Endothelial cell of umbilical vein (primary cell): ENCODE results near the gene DOCK1.

Source experiments
- EZH2 ChIP-seq: IDR thresholded peaks from 2 replicates; pipeline ENCODE4 v1.6.1; 2012; ENCODE audit warnings: borderline replicate concordance, low read depth, mild to moderate bottlenecking, moderate library complexity, low read length, inconsistent platforms; ENCODE audit not compliant: severe bottlenecking
- POLR2AphosphoS5 ChIP-seq: IDR thresholded peaks from 2 replicates; pipeline ENCODE4 v1.6.1; 2012; ENCODE audit warnings: low read depth, mild to moderate bottlenecking, control low read depth, low read length, moderate library complexity; ENCODE audit not compliant: insufficient read depth

DNA sequence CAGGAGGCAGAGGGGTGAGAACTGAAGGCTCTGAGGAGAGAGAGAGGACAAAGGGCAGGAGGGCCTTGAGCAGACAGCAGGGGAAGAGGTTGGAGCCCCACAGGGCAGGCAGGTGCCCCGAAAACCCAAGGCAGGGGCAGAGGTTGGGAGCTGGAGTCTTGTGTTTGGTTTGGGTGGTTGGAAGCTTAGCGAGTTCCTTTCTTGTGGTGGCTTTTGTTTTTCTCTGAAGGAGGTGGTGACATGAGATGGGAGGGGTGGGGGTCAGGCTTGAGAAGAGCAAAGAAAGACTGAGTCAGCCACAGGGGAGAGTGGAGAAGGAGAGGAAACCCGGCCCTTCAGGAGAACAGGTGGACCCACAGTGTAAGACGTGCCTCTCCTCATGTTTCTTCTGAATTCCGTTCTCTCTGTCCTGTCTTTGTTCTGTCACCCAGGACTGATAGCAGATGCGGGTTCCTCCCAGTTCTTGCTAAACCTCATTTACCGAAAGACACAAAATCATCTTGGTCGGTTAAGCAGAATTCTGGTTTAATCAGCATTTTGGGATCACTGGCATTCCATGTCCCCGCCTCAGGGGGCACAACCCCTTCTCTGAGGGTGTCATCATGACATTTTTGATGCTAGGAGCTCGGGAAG lies 195.9 kb downstream of the DOCK1 start:
- TF ChIP-seq EZH2 (no peak), POLR2AphosphoS5 (no peak)
